Smooth muscle cell (in vitro differentiated cells): Measurements from ENCODE around the gene MRPS26. TPM values are rescaled to one million over a fixed set of nuclear protein-coding genes. Genes with fewer than 3 reads are reported as not detected.
"Not testable (repeated sequence)": the region's sequence is repeated elsewhere in the genome, so short reads cannot be mapped to it uniquely, and the experiment has no call there.

Experiments used
- DNase-seq: peaks from one replicate; lab custom pipeline; 2025; ENCODE audit not compliant: unreplicated experiment; lab: John Stamatoyannopoulos, UW
- H2AFZ ChIP-seq: fragments of 200-600 bp; sonication (generic); 2 replicates; pipeline ENCODE4 v1.6.0; 2016; ENCODE audit warnings: antibody characterized with exemption, low read depth, mild to moderate bottlenecking
- H3F3A ChIP-seq: fragments of 200-600 bp; sonication (generic); 2 replicates; pipeline ENCODE4 v1.6.0; 2017; ENCODE audit warnings: antibody characterized with exemption, low read depth
- H3K27ac ChIP-seq: fragments of 200-600 bp; sonication (generic); 2 replicates; pipeline ENCODE4 v1.5.1; 2016; ENCODE audit warnings: low read depth, mild to moderate bottlenecking
- H3K27me3 ChIP-seq: fragments of 200-600 bp; sonication (generic); 2 replicates; pipeline ENCODE4 v1.6.1; 2016; ENCODE audit warnings: low read depth, mild to moderate bottlenecking
- H3K36me3 ChIP-seq: fragments of 200-600 bp; sonication (generic); 2 replicates; pipeline ENCODE4 v1.5.1; 2016; ENCODE audit warnings: low read depth
- H3K4me1 ChIP-seq: fragments of 200-600 bp; sonication (generic); 2 replicates; pipeline ENCODE4 v1.5.1; 2016; ENCODE audit warnings: low read depth
- H3K4me2 ChIP-seq: fragments of 200-600 bp; sonication (generic); 2 replicates; pipeline ENCODE4 v1.6.0; 2016; ENCODE audit warnings: mild to moderate bottlenecking
- H3K4me3 ChIP-seq: fragments of 200-600 bp; sonication (generic); 2 replicates; pipeline ENCODE4 v1.5.1; 2016; ENCODE audit warnings: mild to moderate bottlenecking
- H3K79me2 ChIP-seq: fragments of 200-600 bp; sonication (generic); 2 replicates; pipeline ENCODE4 v1.6.0; 2016; ENCODE audit warnings: low read depth, mild to moderate bottlenecking
- H3K9ac ChIP-seq: fragments of 200-600 bp; sonication (generic); 2 replicates; pipeline ENCODE4 v1.6.0; 2016; ENCODE audit warnings: low read depth
- H3K9me3 ChIP-seq: fragments of 200-600 bp; sonication (generic); replicated peaks from 2 replicates; pipeline ENCODE4 v1.5.1; 2016; ENCODE audit warnings: low read depth
- H4K20me1 ChIP-seq: fragments of 200-600 bp; sonication (generic); 2 replicates; pipeline ENCODE4 v1.6.0; 2016; ENCODE audit warnings: low read depth
- CTCF ChIP-seq: fragments of 200-600 bp; sonication (generic); IDR thresholded peaks from 2 replicates; pipeline ENCODE4 v1.5.1; 2017; ENCODE audit warnings: borderline replicate concordance, mild to moderate bottlenecking, antibody characterized with exemption; ENCODE audit not compliant: insufficient read depth, poor library complexity, severe bottlenecking
- WGBS: methylation state at CpG from one replicate; pipeline ENCODE4 v1.1.7; 2016; ENCODE audit warnings: low lambda C conversion rate; 5-methylcytosine and 5-hydroxymethylcytosine counted together
- polyA plus RNA-seq: library from polyadenylated mRNA; unstranded; fragments of >200 nt; fragmentation: Nextera tagmentation; extraction: Ambion mirVana; gene quantifications from 2 replicates; pipeline ENCODE4 v1.2.1, GENCODE V29; 2016
- total RNA-seq: library from RNA; depleted of rRNA; stranded (reverse); fragments of >200 nt; gene quantifications from 2 replicates; pipeline ENCODE4 v1.2.3, GENCODE V29; 2014

The MRPS26 gene
- total and polyA plus RNA-seq, 2 experiments from 2014 or later, result 18.3 to 62.9 TPM

- H3K27me3 ChIP-seq, result peaks cover 18% of the 10 kb centered on the region
- peak overlapping the region; percentile 95 for H2AFZ ChIP-seq
- no peak overlapping the region for H3K27ac ChIP-seq
- H3K9me3 ChIP-seq, result no peaks in the 10 kb centered on the region
- no peaks in the 10 kb centered on the region for H3K79me2 ChIP-seq
- no peaks in the 10 kb centered on the region for H3F3A ChIP-seq
- H4K20me1 ChIP-seq, result no peaks in the 10 kb centered on the region
- 91% methylated on average over 22 of the region's 22 CpGs for WGBS
- DNase-seq, result no peak
- H3K4me3 ChIP-seq, result peak overlapping the region; percentile 59
- H3K36me3 ChIP-seq, result no peaks in the 10 kb centered on the region
- H3K4me2 ChIP-seq, result peak overlapping the region; percentile 95
- no peak for TF ChIP-seq CTCF
- H3K4me1 ChIP-seq, result no peaks in the 10 kb centered on the region
- H3K9ac ChIP-seq, result no peak overlapping the region
Measured at GRCh38 chr20:3072530-3073250, 26.8 kb downstream of the MRPS26 start.

GRCh38 chr20:3073251-3073643 is 27.4 kb downstream of the MRPS26 start:
- WGBS, result 91% methylated on average over 8 of the region's 8 CpGs
- not testable (repeated sequence) for H3K79me2 ChIP-seq, DNase-seq

GRCh38 chr20:3074812-3075211 is 29.0 kb downstream of the MRPS26 start:
- 86% methylated on average over 6 of the region's 6 CpGs for WGBS

More at GRCh38 chr20:3073251-3073643, 27.4 kb downstream of the MRPS26 start:
- not testable (repeated sequence) for H3K36me3 ChIP-seq, H3K4me1 ChIP-seq, H3K9ac ChIP-seq, H3K4me3 ChIP-seq, H3K4me2 ChIP-seq, H3F3A ChIP-seq, H4K20me1 ChIP-seq, H3K27ac ChIP-seq, H3K9me3 ChIP-seq, H2AFZ ChIP-seq
- peaks cover 24% of the 10 kb centered on the region for H3K27me3 ChIP-seq

GRCh38 chr20:3075315-3075714 is 29.5 kb downstream of the MRPS26 start:
- H3K27me3 ChIP-seq, result peaks cover 38% of the 10 kb centered on the region
- H3K9ac ChIP-seq, H3K4me3 ChIP-seq, H3F3A ChIP-seq, DNase-seq, H2AFZ ChIP-seq, H4K20me1 ChIP-seq, H3K4me2 ChIP-seq, H3K27ac ChIP-seq, H3K36me3 ChIP-seq, H3K4me1 ChIP-seq, H3K79me2 ChIP-seq, H3K9me3 ChIP-seq: not testable (repeated sequence)
- 89% methylated on average over 6 of the region's 6 CpGs for WGBS

More at GRCh38 chr20:3074812-3075211, 29.0 kb downstream of the MRPS26 start:
- Histone ChIP-seq H3K9me3 (no peaks in the 10 kb centered on the region), H3K4me1 (no peaks in the 10 kb centered on the region), H3K36me3 (no peaks in the 10 kb centered on the region), H3K4me2 (no peak overlapping the region), H2AFZ (no peak overlapping the region), H4K20me1 (no peaks in the 10 kb centered on the region), H3K4me3 (no peak overlapping the region), H3K27me3 (peaks cover 34% of the 10 kb centered on the region), H3K79me2 (no peaks in the 10 kb centered on the region), H3K27ac (no peak overlapping the region), H3F3A (no peaks in the 10 kb centered on the region), H3K9ac (no peak overlapping the region)
- no peak for DNase-seq
- no peak for TF ChIP-seq CTCF
